Measurements from ENCODE around the gene MFRP.

Gene MFRP

DNA sequence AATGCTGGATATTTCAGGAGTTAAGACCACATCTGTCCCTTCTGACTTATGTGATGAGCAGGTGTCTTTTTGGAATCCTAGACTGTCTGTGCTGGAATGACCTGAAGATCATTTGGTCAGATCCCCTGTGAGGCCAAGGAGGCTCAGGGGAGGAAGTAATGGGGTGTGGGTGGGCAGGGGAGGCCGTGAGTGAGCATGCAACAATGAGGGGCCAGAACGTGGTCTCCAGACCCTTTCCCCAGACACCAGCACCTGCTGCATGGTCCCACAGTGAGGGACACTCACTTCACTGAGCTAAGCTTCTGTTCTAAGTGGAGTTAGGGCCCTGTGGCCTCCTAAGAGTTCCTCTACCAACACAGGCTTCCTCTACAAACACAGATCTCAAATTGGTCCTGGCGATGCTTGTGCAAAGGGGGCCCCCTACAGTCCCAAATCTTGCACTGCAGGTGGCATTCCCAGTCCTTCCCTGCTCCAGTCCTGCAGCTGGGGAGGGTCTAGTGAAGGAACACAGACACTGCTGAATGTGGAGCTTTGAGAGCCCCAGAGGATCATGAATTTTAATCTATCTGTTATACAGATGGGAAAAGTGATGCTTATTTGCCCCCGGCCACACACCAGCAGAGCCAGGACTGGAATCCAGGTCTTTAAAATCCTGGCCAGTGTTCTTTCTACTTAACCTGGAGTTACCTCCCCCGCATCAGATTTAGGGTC is 27.6 kb upstream of the MFRP start:
- no peak overlapping the region for H3K4me3 ChIP-seq (ENCODE audit: low read length)
- DNase-seq (ENCODE audit: low read depth, low spot score), result peak; percentile 24

DNA sequence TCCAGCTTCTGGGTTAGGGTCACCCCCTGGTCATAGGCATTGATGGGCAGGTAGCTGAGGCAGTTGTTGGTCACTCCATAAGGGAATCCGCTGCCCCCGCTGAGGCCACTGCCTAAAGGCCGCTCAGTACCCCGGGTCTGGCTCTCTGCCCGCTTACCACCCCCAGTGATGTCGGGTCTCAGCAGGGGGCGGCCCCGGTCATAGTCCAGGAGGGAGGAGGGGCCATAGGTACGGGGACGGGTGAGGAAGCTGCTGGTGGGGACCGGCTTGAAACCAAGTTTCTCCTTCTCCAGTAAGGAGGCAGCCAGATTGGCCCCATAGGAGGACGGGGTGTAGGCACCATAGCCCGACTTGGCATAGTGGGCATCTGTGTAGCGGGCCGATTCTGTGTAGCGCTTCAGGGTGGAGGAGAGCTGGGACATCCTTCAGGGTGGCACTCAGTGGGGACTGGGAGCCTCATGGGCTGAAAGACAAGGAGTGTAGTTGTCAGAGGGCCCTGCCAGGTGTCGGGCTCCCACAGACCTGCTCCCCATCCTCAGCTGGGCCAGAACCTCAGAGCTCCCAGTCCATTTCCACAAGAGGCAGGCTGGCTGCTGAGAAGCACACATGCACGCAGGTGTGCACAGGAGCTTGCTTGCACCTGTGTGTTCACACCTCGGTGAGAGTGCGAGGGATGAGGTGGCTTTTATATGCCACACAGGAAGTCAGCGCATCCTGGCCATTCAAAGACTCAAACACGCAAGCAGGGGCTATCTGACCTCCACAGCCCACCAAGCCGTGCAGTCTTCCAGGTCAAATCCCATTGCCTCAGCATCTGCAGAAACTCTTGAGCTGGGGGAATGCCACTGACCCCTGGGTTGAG is 26.8 kb upstream of the MFRP start:
- DNase-seq (ENCODE audit: low read depth, low spot score), result no peak
- no peak overlapping the region for H3K4me3 ChIP-seq (ENCODE audit: low read length)

DNA sequence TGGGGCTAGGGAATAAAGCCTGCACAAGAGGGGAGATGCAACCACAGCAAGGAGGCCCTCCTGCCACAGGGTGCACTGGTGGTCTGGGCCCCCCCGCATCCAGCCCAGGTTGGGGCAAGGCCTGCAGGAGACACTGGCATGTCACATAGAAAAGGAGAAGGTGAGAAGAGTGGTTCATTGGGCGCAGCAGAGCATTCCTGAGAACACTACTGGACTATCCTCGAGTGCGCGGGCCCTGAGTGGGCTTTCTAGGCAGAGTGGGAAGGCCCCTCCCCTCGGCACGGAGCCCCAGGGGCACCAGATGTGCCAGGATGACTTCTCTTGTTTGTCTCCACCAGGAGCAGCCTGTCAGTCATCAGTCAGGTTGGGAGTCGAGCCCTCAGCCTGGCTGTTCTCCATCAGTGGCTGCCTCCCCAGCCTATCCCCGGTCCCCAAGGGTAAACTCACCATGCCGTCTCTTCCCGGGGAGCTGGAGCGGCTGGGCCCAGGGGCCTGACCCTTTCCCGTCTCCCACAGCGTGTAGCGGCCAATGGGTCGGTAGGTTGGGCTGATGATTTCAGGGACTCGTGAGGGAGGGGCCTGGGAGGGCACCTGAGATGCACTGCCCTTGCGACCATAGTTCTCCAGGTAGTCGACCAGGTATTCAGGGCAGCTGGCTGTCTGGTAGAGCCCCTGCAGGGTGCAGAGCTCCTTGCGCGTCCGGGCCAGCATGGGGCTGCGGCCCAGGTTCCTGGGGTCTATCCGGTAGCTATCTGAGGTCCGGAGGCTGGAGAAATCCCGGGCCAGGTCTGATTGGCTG is 26.0 kb upstream of the MFRP start:
- H3K4me3 ChIP-seq (ENCODE audit: low read length), result no peak overlapping the region
- DNase-seq (ENCODE audit: low read depth, low spot score), result no peak

DNA sequence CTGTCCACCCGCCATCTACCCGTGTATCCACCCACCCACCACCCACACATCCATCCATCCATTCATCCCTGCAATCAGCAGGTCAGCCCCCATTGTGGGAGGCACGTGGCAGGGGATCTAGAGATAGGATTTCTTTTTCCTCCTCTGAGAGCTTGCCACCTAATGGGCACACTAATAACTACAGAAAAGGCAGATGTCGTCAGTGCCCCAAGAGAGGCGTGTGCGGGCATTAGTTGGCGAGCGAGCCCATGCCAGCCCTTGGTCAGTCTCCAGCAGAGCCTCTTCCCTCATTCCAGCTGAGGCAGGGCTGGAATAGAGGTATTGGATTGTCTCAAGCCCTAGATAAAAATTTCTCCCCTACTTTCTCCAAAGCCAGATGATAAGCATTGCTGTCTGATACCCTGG is 25.3 kb upstream of the MFRP start:
- no peak overlapping the region for H3K4me3 ChIP-seq (ENCODE audit: low read length)
- no peak for DNase-seq (ENCODE audit: low read depth, low spot score)

DNA sequence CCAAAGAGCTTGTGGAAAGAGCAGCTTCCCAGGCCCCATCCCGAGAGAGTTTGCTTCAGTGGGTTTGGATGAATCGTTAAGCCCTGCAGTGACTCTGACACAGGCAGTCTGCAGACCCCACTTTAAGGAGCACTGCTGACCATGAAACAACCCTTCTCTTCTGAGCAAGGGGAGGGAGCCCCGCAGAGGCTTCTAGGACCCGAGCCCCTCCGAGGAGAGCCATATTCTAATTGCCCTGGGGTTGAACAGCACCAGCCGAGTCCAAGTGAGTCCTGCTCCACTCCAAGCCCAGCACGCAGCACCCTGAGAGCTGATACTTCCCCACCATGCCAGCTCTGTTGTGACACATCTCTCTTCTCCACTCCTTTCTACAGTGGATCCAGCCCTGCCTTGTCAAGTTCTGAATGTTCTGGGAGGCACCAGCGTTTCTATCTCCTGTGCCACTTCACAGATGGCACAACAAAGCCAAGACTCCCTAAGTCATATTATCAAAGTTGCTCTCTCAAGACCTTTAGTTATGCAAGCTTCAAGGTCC is 24.6 kb upstream of the MFRP start:
- no peak overlapping the region for H3K4me3 ChIP-seq (ENCODE audit: low read length)
- no peak for DNase-seq (ENCODE audit: low read depth, low spot score)

DNA sequence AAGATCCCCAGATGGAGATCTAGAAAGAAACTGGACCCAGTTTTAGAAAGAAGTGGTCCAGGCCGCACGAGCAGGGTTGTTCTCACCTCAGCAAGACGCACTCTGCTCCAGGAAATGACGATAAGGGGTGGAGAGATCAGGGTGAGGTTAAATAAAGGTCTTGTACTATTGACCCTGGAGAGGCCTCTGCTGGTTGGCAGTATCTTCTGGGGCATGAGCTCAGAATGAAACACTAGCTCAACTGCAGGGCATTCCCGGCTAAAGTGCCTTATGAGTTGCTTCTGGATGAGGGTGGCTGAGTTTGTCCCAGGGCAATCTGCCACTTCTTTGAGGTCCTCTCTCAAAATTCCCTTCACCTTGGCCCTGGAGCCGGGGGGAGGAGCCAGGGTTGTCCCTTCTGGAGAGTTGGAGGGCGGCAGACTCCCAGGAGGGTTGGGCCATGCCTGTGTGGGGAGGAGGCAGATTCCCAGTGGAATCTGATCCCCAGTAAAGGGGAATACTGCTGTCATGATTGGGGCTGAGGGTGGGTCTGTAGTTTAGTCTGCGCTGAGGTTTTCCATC is 24.1 kb upstream of the MFRP start:
- DNase-seq (ENCODE audit: low read depth, low spot score), result no peak

DNA sequence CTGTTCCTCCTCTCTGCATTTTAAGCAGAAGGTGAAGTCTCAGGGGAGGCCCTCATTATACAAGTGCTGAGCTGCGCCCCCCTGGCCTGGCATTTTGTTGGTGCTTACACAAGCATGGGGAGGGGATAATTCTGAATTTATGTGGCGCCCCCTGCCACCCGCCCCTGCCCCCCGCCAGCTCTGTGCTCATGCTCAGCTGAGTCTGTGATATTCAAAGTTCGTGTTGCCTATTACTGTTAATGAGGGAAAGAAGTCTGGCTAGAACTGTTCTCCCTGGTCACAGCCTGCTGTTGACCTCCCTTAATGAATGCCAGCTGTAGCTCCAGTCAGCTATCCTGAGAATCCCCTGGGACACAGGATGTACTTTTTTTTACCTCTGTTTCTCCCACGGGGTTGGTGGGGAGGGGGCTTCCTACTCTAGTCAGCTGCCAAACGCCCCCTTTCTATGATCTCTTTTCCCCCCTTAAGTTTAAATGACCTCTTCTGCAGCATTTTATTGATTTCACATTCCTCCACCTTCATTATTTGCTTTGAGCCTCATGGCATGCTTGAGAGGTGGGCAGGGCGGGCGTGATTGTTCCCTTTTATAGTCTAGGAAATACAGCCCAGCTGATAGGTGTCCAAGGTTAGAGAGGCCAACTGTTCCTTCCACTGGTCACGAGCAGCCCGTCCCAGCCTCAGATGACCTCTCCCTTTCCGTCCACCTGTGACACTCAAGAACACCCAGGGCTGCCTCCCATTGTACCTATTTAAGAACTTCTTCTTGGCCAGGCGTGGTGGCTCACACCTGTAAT is 22.8 kb upstream of the MFRP start:
- no peak overlapping the region for H3K4me3 ChIP-seq (ENCODE audit: low read length)
- no peak for DNase-seq (ENCODE audit: low read depth, low spot score)

More for the DNA sequence above, 24.1 kb upstream of the MFRP start:
- H3K4me3 ChIP-seq (ENCODE audit: low read length), result no peak overlapping the region

DNA sequence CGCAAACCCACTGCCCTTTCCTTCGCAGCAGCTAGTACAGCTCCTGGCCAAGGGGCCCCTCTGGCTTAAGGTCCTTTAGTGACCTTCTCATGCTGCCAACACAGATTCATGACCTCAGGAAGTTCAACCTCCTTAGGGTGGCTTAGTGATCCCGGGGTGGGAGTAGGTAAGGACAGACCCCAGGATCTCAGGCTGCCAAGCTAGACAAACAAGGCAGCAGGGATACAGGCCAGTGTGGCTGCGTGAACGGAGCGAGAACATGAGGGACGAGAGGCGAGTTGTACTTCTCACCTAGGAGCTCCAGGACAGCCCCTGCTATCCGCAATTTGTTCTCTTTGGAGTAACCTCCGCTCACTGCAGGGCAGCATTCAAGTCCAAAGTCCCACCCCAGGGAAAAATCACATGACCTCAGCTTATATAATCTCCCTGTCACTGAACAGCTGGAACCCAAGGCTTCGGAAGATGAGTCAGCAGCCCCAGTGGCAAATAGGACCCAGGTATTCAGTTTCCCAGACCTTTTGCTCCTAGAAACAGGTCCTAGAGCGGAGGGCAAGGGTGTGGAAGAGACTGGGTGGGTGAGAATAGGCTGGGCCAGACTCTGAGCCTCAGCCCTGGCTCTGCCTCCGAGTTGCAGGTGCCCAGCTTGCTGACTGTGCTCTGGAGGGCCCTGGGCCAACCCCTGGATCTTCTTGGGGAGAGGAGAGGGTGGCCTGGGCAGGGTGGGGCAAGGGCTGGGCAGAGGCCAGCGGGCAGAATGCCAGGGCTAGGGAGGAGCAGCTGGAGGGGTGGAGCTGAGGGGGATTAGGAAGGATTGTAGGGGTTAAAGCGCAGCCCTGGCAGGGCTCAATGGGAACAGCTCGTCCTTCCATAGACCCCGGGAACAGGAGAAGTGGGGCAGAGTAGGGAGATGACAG is 21.9 kb upstream of the MFRP start:
- no peak for DNase-seq (ENCODE audit: low read depth, low spot score)
- no peak overlapping the region for H3K4me3 ChIP-seq (ENCODE audit: low read length)

DNA sequence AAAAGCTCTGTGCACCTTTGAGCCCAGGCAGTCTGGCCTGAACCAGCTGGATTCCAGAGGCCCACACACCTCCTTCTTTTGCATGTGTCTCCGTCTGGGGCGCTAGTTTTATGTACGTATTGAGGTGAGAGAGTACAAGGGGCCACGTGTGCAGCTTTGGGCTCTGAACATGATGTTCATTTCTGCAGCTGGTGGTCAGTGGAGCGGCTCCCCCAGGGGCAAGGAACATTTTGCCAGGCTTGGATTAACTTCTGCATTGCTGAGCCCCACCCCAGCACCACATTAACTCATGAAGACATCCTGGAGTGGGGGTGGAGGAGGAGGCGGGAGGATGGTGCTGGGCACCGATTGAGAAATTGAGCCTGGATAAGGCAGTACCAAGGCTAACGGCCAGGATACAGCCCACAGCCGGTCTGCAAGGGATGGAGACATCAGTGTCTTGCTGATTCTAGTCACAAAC is 21.2 kb upstream of the MFRP start:
- no peak for DNase-seq (ENCODE audit: low read depth, low spot score)
- no peak overlapping the region for H3K4me3 ChIP-seq (ENCODE audit: low read length)

DNA sequence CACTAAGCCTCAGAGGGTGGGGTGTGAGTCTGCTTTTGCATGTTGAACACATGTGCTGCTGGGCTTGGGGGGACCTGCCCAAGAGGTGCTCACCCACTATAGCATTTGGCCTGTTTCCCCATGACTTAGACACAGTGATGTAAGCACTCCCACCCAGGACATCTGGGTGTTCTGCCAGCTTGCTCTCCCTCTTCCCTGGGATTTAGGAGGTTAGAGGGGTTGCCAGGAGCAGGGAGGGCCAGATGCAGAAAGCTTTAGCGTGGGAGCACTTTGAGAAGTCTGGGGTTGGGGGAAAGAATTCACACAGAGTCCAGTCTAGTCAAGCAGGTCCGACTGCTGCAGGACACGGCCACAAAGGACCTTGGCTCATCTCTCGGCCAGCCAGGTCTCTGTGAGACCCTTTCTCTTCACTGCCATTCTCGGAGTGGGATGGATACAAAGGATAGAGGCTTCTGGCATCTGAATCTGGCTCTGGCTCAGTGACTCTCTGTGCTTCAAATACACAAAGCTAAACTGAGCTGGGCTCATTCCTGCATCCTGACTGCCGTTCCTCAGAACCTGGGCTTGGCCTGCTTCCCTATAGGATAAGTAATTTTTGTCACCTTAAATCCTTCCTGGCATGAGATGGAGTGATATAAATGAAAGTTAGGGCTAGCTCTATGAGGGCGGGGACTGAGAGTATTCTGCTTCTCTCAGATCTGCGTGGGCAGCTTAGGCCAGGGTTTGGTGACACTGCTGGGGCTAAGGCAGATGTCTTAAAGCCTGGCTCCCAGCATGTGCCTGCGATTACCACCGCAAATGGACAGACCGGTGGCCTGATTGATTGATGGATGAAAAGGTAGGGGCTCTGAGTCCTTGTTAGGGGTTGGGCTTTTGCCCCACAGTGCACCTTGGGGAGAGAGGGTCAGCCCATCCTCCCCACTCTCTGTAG is 20.4 kb upstream of the MFRP start:
- no peak overlapping the region for H3K4me3 ChIP-seq (ENCODE audit: low read length)
- no peak for DNase-seq (ENCODE audit: low read depth, low spot score)

DNA sequence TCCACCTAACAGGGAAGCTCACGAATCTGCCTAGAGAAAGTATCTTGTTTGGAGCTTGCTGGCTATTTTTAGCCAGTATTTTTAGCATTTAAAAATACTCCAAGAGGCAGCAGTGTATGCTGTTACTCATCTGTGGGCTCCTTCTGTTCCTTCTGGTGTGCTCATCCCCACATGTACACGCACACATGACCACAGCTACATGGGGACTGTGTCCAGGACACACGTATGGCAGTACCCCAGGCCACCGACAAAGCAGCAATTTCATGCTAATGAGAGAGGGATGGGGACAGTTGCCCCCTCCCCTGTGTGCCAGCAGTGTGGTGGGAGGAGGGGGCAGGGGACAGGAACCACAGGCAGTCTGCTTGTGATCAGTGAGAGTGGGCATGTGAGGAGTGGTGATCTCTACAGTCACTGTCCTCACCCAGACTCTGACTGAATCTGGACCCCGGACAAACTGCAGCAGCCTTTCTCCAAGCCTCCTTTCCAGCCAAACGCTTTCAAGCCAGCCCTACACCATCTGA is 18.6 kb upstream of the MFRP start:
- no peak overlapping the region for H3K4me3 ChIP-seq (ENCODE audit: low read length)
- DNase-seq (ENCODE audit: low read depth, low spot score), result no peak

DNA sequence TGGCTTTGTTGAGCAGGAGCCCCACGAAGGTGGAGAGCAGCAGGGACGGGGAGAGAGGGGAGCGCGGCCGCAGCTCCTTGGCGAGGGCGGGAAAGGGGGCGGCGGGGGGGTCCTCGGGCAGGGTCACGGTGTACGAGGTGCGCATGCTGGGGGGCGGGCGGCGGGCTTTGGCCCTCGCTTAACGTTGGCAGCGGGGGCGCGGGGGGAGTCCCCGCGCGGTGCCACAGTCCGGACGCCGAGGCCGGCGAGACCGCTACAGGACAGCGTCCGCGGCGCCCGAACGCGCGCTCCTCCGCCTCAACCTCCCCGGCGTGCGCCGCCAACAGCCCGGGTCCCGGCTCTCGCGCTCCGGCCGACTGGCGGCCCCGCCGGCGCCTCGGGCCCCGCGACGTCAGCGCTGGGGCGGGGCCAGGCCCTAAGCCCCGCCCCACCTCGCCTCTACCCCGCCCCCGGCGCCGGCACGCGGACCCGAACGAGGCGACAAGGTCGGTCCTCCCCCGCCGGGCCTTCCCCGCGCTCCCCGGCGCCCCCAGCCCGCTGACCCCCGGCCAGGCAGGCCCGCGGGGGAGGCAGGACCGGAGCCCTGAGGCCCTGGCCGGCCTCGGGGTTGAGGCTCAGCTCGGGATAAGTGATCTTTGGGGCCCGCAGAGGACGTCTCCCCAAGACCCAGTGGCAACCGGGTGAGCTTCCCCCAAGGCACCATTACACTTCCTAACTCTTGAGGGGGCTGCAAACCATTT is 17.5 kb upstream of the MFRP start:
- H3K4me3 ChIP-seq (ENCODE audit: low read length), result no peak overlapping the region
- no peak for DNase-seq (ENCODE audit: low read depth, low spot score)

DNA sequence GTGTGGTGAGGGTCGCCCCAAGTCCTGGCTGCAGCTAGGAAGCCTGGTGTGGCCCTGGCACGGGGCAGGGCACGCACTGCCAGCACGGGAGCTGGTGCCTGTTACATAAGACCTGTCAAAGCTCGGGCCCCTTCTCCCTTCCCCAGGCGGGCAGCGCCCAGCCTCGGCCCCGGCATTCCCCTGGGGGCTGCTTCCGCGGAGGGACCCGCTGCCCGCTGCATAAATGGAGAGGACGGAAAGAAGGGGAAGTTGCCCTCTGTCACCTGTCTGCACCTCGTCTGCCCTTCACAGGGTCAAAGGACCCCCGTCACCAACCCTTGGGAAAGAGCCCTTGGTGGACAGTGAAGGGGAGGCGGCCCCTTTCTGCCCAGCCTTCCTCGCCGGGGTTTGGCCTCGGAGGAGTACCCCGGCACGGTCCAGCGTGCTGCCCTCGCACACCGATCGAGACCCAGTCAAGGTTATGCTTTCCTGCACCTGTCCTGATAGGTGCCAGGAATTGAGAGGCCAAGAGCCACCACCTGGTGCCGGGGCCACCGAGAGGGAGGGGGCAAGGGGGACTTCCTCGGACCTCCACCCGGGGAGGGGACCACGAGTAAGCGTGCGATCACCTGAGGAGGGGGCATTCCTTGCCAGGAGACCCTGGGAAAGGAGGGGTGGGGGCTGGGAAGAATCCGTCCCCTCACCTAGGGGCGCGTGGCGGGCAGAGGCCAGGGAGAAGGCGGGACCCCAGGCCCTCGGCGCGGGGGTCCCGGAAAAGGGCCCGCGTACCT is 16.8 kb upstream of the MFRP start:
- no peak overlapping the region for H3K4me3 ChIP-seq (ENCODE audit: low read length)
- no peak for DNase-seq (ENCODE audit: low read depth, low spot score)

DNA sequence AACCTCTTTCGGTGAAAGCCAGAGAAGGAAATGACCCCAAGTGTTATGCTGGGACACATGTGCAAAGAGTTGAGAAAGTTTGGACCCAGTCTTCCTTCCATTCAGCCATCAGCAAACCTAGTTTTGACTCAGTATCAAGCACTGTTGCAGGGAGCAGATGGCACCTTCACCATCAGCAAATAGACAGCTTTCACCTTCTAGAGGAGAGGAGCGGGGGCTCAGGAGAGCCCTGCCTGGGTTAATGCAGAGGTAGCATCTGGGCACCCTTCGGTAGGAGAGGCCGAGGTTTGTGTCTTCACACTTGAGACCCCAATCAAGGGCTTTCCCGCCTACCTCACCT is 16.2 kb upstream of the MFRP start:
- no peak overlapping the region for H3K4me3 ChIP-seq (ENCODE audit: low read length)
- DNase-seq (ENCODE audit: low read depth, low spot score), result no peak

Data from Jurkat, Clone E6-1 (cell line).